ENCODE data around the gene SNAPIN.

SNAPIN gene

GRCh38 chr1:153673511-153673910 is 15.0 kb downstream of the SNAPIN start:
- in situ Hi-C loops (cut with MboI; ENCODE audit: low sequenced_read_pairs): no loop called here

GRCh38 chr1:153677718-153678518 is 19.4 kb downstream of the SNAPIN start:
- in situ Hi-C loops (cut with MboI; ENCODE audit: low sequenced_read_pairs): no loop called here

GRCh38 chr1:153678519-153679336 is 20.2 kb downstream of the SNAPIN start, which contains the start of gene NPR1:
TSS of gene NPR1 (plus strand) at chr1:153678688. CDS start at chr1:153679109, 421 bp downstream.
- in situ Hi-C loops (cut with MboI; ENCODE audit: low sequenced_read_pairs): no loop called here

- in situ Hi-C loops (cut with MboI; ENCODE audit: low sequenced_read_pairs): no loop called here
These were observed 21.0 kb downstream of the SNAPIN start for GRCh38 chr1:153679337-153680119.

GRCh38 chr1:153680120-153680403 is 21.6 kb downstream of the SNAPIN start:
- in situ Hi-C loops (cut with MboI; ENCODE audit: low sequenced_read_pairs): no loop called here

- in situ Hi-C loops (cut with MboI; ENCODE audit: low sequenced_read_pairs): no loop called here
These were observed 24.2 kb downstream of the SNAPIN start for GRCh38 chr1:153682730-153683129.

GRCh38 chr1:153683854-153684253 is 25.4 kb downstream of the SNAPIN start:
- in situ Hi-C loops (cut with MboI; ENCODE audit: low sequenced_read_pairs): no loop called here

- in situ Hi-C loops (cut with MboI; ENCODE audit: low sequenced_read_pairs): no loop called here
These were observed 26.4 kb downstream of the SNAPIN start for GRCh38 chr1:153684892-153685291.

GRCh38 chr1:153685544-153686340 is 27.2 kb downstream of the SNAPIN start:
- in situ Hi-C loops (cut with MboI; ENCODE audit: low sequenced_read_pairs): no loop called here

- in situ Hi-C loops (cut with MboI; ENCODE audit: low sequenced_read_pairs): no loop called here
These were observed 29.0 kb downstream of the SNAPIN start for GRCh38 chr1:153687346-153688125.

- in situ Hi-C loops (cut with MboI; ENCODE audit: low sequenced_read_pairs): no loop called here
These were observed 29.8 kb downstream of the SNAPIN start for GRCh38 chr1:153688276-153688675.

GRCh38 chr1:153688736-153689328 is 30.3 kb downstream of the SNAPIN start:
- in situ Hi-C loops (cut with MboI; ENCODE audit: low sequenced_read_pairs): no loop called here

GRCh38 chr1:153693466-153693865 is 35.0 kb downstream of the SNAPIN start:
- in situ Hi-C loops (cut with MboI; ENCODE audit: low sequenced_read_pairs): no loop called here

GRCh38 chr1:153696741-153697140 is 38.2 kb downstream of the SNAPIN start:
- in situ Hi-C loops (cut with MboI; ENCODE audit: low sequenced_read_pairs): no loop called here

GRCh38 chr1:153697191-153698019 is 38.9 kb downstream of the SNAPIN start:
- in situ Hi-C loops (cut with MboI; ENCODE audit: low sequenced_read_pairs): no loop called here

- in situ Hi-C loops (cut with MboI; ENCODE audit: low sequenced_read_pairs): no loop called here
These were observed 39.8 kb downstream of the SNAPIN start for GRCh38 chr1:153698020-153698922.

- in situ Hi-C loops (cut with MboI; ENCODE audit: low sequenced_read_pairs): no loop called here
These were observed 40.6 kb downstream of the SNAPIN start for GRCh38 chr1:153698923-153699714.
